Activated CD4-positive, CD25-positive, alpha-beta regulatory T cell treated with anti-CD3 and anti-CD28 coated beads, Interleukin-2, amount 50 U/mL, for 16 hours (primary cell): ENCODE data around the gene NAT9.

Source experiments
- DNase-seq: peaks from one replicate; pipeline ENCODE4 v3.0.0-alpha.2; 2020; ENCODE audit warnings: low read depth, low spot score

NAT9 gene

GRCh38 chr17:74744714-74745547, 31.2 kb downstream of the NAT9 start:
- peak; percentile 74 for DNase-seq

GRCh38 chr17:74744349-74744713, 31.8 kb downstream of the NAT9 start:
- DNase-seq, result no peak

- no peak for DNase-seq
These were observed 32.4 kb downstream of the NAT9 start for GRCh38 chr17:74743755-74744154.

- no peak for DNase-seq
These were observed 33.1 kb downstream of the NAT9 start for GRCh38 chr17:74742978-74743545.

- no peak for DNase-seq
These were observed 34.0 kb downstream of the NAT9 start for GRCh38 chr17:74742153-74742515.

- no peak for DNase-seq
These were observed 35.3 kb downstream of the NAT9 start for GRCh38 chr17:74740641-74741387.

- DNase-seq, result no peak
These were observed 36.0 kb downstream of the NAT9 start for GRCh38 chr17:74740173-74740572.

- no peak for DNase-seq
These were observed 36.8 kb downstream of the NAT9 start for GRCh38 chr17:74739227-74739831.

GRCh38 chr17:74738051-74738996, 37.8 kb downstream of the NAT9 start:
- peak; percentile 54 for DNase-seq

- no peak for DNase-seq
These were observed 38.7 kb downstream of the NAT9 start for GRCh38 chr17:74737299-74738050.

- DNase-seq, result no peak
These were observed 39.4 kb downstream of the NAT9 start, which contains the start of gene RAB37 for GRCh38 chr17:74736513-74737298. TSS of gene RAB37 (plus strand) at chr17:74737256. CDS start at chr17:74737273, 17 bp downstream.

GRCh38 chr17:74734256-74734655, 41.9 kb downstream of the NAT9 start:
- no peak for DNase-seq

GRCh38 chr17:74733365-74734122, 42.6 kb downstream of the NAT9 start:
- DNase-seq, result no peak

GRCh38 chr17:74732042-74732867, 43.9 kb downstream of the NAT9 start:
- no peak for DNase-seq

GRCh38 chr17:74731347-74731605, 44.9 kb downstream of the NAT9 start:
- no peak for DNase-seq

GRCh38 chr17:74730491-74731346, 45.4 kb downstream of the NAT9 start:
- no peak for DNase-seq

- no peak for DNase-seq
These were observed 46.3 kb downstream of the NAT9 start for GRCh38 chr17:74729866-74730265.
